ENCODE measurements around the gene PSEN2.

- no peak for TF ChIP-seq CTCF (IDR thresholded peaks at IDR 0.05)
- no peak for TF ChIP-seq POLR2AphosphoS5 (IDR thresholded peaks at IDR 0.05)
- no peak for TF ChIP-seq EP300 (IDR thresholded peaks at IDR 0.05)
Measured at GRCh38 chr1:226845624-226846023, 24.8 kb upstream of the PSEN2 start.

Measured in upper lobe of left lung (tissue), 4 donors.